Keratinocyte (primary cell): ENCODE results near the gene PHACTR1. TPM values are rescaled to one million over a fixed set of nuclear protein-coding genes. Genes with fewer than 3 reads are reported as not detected.

Experiments
- DNase-seq: peaks from one replicate; pipeline ENCODE4 v3.0.0-alpha.2; 2011; ENCODE audit warnings: low read depth, missing footprints, low spot score
- FAIRE-seq: peaks from 2 replicates; lab custom pipeline; 2011; peaks lifted over from hg19 to GRCh38; lab: Jason Lieb, UNC
- H2AFZ ChIP-seq: 2 replicates; pipeline ENCODE4 v1.6.0; 2012; ENCODE audit warnings: low read length, control low read depth, inconsistent platforms; ENCODE audit not compliant: control insufficient read depth
- H3K27ac ChIP-seq: 2 replicates; pipeline ENCODE4 v1.5.1; 2011; ENCODE audit warnings: low read length; ENCODE audit not compliant: control insufficient read depth, insufficient read depth
- H3K27me3 ChIP-seq: 3 replicates; pipeline ENCODE4 v1.6.0; 2011; ENCODE audit warnings: low read length; ENCODE audit not compliant: control insufficient read depth, insufficient read depth; ENCODE audit errors: extremely low read depth
- H3K36me3 ChIP-seq, 2 experiments: 2 replicates in 1 of 2; 3 replicates in 1 of 2; pipeline ENCODE4 v1.5.1; 2011; ENCODE audit warnings: low read length in 2 of 2, mild to moderate bottlenecking in 1 of 2; ENCODE audit not compliant: control insufficient read depth in 2 of 2, insufficient read depth in 2 of 2; ENCODE audit errors: extremely low read depth in 1 of 2
- H3K4me1 ChIP-seq: 3 replicates; pipeline ENCODE4 v1.5.1; 2011; ENCODE audit warnings: low read length; ENCODE audit not compliant: control insufficient read depth, insufficient read depth; ENCODE audit errors: extremely low read depth
- H3K4me2 ChIP-seq: 3 replicates; pipeline ENCODE4 v1.6.0; 2011; ENCODE audit warnings: low read depth, low read length; ENCODE audit not compliant: control insufficient read depth, insufficient read depth; ENCODE audit errors: extremely low read depth
- H3K4me3 ChIP-seq, 3 experiments: fragments of 200-600 bp in 1 of 3; sonication (generic) in 1 of 3; 2 replicates in 2 of 3; 3 replicates in 1 of 3; pipeline ENCODE4 v1.5.1; 2011 to 2016; ENCODE audit warnings: low read length in 3 of 3, mild to moderate bottlenecking in 3 of 3, control low read depth in 2 of 3, inconsistent platforms in 1 of 3, low read depth in 1 of 3, mixed read lengths in 1 of 3, mixed run types in 1 of 3, moderate library complexity in 1 of 3; ENCODE audit not compliant: control insufficient read depth in 2 of 3, insufficient read depth in 2 of 3; ENCODE audit errors: extremely low read depth in 1 of 3
- H3K79me2 ChIP-seq: 2 replicates; pipeline ENCODE4 v1.6.0; 2012; ENCODE audit warnings: low read length; ENCODE audit not compliant: control insufficient read depth, insufficient read depth
- H3K9ac ChIP-seq: 3 replicates; pipeline ENCODE4 v1.6.0; 2011; ENCODE audit warnings: low read length; ENCODE audit not compliant: control insufficient read depth, insufficient read depth; ENCODE audit errors: extremely low read depth
- H3K9me1 ChIP-seq: 3 replicates; pipeline ENCODE4 v1.6.0; 2011; ENCODE audit warnings: low read length; ENCODE audit not compliant: control insufficient read depth, insufficient read depth; ENCODE audit errors: extremely low read depth
- H3K9me3 ChIP-seq: 2 replicates; pipeline ENCODE4 v1.5.1; 2012; ENCODE audit warnings: low read depth, low read length; ENCODE audit not compliant: control insufficient read depth
- H4K20me1 ChIP-seq: 3 replicates; pipeline ENCODE4 v1.6.0; 2011; ENCODE audit warnings: low read length; ENCODE audit not compliant: control insufficient read depth, insufficient read depth; ENCODE audit errors: extremely low read depth
- EZH2 ChIP-seq: IDR thresholded peaks from one replicate; pipeline ENCODE4 v1.6.1; 2012; ENCODE audit warnings: inconsistent platforms, mild to moderate bottlenecking, low read length, moderate library complexity
- dilution Hi-C: fragments of 300-500 bp; cut with MboI; formaldehyde crosslinking; loops from one replicate; pipeline ENCODE4 v1.7.0; 2020; ENCODE audit warnings: low sequenced_read_pairs; ENCODE audit not compliant: extremely low pct_ligation_motif_present
- polyA plus RNA-seq, 5 experiments: library from polyadenylated mRNA; depleted of rRNA in 3 of 5; stranded (reverse) in 3 of 5; stranded (forward) in 1 of 5; unstranded in 1 of 5; fragments of >200 nt; gene quantifications; 1 replicate in 1 of 5; 2 replicates in 3 of 5; 3 replicates in 1 of 5; pipeline versions ENCODE4 v1.2.1 to v1.2.3, GENCODE V29; 2011 to 2012; ENCODE audit warnings: missing spikeins in 2 of 5, low read depth in 1 of 5, low replicate concordance in 1 of 5
- TF ChIP-seq, protein P1 (sequence below), 3 experiments: IDR thresholded peaks in 1 of 3; conservative IDR thresholded peaks in 1 of 3; optimal IDR thresholded peaks in 1 of 3; 2 replicates in 2 of 3; 3 replicates in 1 of 3; pipeline versions ENCODE3 to v1.5.1; 2011; ENCODE audit warnings: low read length in 3 of 3, mild to moderate bottlenecking in 3 of 3, moderate library complexity in 2 of 3, control low read depth in 1 of 3, inconsistent platforms in 1 of 3; ENCODE audit not compliant: insufficient read depth in 2 of 3; ENCODE audit errors: extremely low read depth in 1 of 3

PHACTR1 gene
- polyA plus RNA-seq, 1 donor (not counting 4 experiments of a cell fraction or from before 2014, with no cell fraction given): 0.22 TPM

DNA sequence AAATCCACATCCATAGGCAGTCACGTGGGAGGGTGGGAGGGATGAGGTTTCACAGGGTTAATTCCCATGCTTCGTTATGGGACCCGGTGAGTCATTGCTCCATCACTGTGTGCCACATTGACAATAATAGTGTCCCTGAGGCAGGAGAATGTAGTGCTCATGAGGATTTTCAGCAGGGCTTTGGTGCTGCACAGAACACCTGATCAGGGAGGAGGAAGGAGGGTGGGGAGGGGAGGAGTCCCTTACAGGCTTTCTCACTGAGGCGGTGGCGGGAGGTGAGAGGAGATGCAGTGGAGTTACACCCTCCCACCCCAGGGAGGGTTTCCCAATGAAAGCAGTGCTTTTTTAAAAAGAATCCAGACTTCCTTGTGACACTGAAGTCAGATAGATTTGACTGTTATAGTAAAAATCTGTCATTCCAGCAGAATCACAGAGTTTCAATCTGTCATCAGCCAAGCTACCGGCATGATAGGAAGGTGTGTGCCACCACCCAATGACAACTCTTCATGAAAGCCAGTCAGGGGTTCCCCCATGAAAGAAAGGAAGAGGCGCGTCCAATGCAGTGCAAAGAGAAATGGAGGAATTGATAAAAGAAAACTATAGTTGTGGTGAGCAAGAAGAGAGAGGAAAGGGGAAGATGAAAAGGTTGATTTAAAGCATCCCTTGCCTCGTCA is 467.0 kb downstream of the PHACTR1 start:
- no peak for TF ChIP-seq EZH2
- TF ChIP-seq, protein P1, sequence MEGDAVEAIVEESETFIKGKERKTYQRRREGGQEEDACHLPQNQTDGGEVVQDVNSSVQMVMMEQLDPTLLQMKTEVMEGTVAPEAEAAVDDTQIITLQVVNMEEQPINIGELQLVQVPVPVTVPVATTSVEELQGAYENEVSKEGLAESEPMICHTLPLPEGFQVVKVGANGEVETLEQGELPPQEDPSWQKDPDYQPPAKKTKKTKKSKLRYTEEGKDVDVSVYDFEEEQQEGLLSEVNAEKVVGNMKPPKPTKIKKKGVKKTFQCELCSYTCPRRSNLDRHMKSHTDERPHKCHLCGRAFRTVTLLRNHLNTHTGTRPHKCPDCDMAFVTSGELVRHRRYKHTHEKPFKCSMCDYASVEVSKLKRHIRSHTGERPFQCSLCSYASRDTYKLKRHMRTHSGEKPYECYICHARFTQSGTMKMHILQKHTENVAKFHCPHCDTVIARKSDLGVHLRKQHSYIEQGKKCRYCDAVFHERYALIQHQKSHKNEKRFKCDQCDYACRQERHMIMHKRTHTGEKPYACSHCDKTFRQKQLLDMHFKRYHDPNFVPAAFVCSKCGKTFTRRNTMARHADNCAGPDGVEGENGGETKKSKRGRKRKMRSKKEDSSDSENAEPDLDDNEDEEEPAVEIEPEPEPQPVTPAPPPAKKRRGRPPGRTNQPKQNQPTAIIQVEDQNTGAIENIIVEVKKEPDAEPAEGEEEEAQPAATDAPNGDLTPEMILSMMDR (optimal IDR thresholded peaks at IDR 0.05 in 1 of 3, IDR thresholded peaks at IDR 0.05 in 1 of 3, conservative IDR thresholded peaks at IDR 0.05 in 1 of 3; ENCODE audit: extremely low read depth in 1 of 3, insufficient read depth in 2 of 3, low read length in 3 of 3): no peak
- DNase-seq (no peak), FAIRE-seq (no peak)
- dilution Hi-C loops: no loop called here
- Histone ChIP-seq H3K27me3 (peaks cover 5% of the 10 kb centered on the region), H3K27ac (no peak overlapping the region), H3K4me1 (no peaks in the 10 kb centered on the region), H3K9ac (no peak overlapping the region), H4K20me1 (no peaks in the 10 kb centered on the region), H3K79me2 (no peaks in the 10 kb centered on the region), H3K4me2 (no peak overlapping the region), H3K9me3 (no peaks in the 10 kb centered on the region), H2AFZ (no peak overlapping the region), H3K36me3 (no peaks in the 10 kb centered on the region), H3K4me3 (no peak overlapping the region), H3K9me1 (no peaks in the 10 kb centered on the region)

DNA sequence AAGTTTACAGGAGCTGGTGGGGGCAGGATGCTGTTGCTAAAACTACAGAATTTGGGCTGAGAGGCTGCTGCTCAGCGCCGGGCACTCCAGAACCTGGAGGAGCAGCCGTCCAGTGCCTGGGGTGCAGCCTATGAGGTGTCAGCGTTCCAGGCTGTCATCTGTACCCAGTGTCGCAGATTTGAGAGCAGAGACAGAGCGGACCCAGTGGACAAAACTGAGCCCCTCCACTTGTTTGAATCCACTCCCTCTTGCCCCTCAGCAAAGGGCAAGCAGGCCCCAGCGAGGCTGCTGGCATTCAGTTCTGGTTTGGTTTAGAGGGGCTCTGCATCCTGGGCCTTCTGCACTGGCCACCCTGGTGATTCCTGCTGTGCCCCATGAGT is 467.5 kb downstream of the PHACTR1 start:
- Histone ChIP-seq H3K9me3 (no peaks in the 10 kb centered on the region), H3K9me1 (no peaks in the 10 kb centered on the region), H3K27ac (no peak overlapping the region), H3K4me1 (no peaks in the 10 kb centered on the region), H3K27me3 (peaks cover 5% of the 10 kb centered on the region), H3K36me3 (no peaks in the 10 kb centered on the region), H3K79me2 (no peaks in the 10 kb centered on the region), H3K4me3 (no peak overlapping the region), H3K9ac (no peak overlapping the region), H4K20me1 (no peaks in the 10 kb centered on the region), H3K4me2 (no peak overlapping the region), H2AFZ (no peak overlapping the region)
- dilution Hi-C loops: no loop called here
- no peak for FAIRE-seq
- no peak for TF ChIP-seq EZH2
- TF ChIP-seq, protein P1 (optimal IDR thresholded peaks at IDR 0.05 in 1 of 3, IDR thresholded peaks at IDR 0.05 in 1 of 3, conservative IDR thresholded peaks at IDR 0.05 in 1 of 3; ENCODE audit: extremely low read depth in 1 of 3, insufficient read depth in 2 of 3, low read length in 3 of 3): no peak
- no peak for DNase-seq
